ENCODE measurements around the gene TECR. TPM values are rescaled to one million over a fixed set of nuclear protein-coding genes. Genes with fewer than 3 reads are reported as not detected.

TECR gene
- total RNA-seq, 2 experiments from 2014 or later, result 217 to 232 TPM

DNA sequence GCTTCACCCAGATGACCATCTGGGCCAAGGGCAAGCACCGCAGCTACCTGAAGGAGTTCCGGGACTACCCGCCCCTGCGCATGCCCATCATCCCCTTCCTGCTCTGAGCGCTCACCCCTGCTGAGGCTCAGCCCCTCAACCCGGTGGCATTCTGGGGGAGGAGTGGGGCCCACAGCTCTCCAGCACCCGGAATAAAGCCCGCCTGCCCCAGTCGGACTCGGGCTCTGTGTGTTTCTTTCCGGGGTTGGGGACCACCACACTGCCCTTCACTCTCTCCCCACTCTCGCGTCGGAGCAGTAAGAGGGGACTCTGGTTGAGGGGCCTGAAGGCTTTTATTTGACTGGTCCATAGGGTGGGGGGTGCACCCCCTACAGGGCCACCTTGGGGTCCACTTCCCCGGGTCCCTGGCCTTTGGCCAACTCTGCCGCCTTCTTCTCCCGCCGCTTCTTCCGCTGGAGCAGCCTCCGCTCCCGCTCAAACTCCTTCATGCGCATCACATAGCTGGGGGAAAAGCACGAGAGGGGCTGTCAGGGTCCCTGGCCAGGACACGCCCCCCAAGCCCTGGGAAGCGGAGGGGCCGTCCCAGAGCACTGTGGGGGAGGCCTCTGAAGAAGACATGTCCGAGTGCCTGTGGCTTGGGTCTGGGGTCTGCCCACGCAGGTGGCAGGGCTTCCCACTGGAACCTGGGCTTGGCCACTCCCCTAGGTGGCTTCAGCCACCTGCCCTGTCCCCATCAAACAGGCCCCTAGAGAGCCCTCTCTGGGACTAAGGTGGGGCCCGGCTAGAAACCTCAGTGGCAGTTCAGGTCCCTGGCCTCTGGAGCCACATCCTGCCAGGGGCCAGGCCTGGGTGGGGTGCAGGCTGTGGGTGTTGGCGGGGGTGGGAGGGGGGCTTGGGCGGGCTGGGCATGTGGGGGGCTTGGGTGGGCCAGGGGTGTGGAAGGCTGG lies 36.6 kb downstream of the TECR start:
- H3K4me3 Mint-ChIP-seq, result no peak overlapping the region
- no peak for TF ChIP-seq CTCF (IDR thresholded peaks at IDR 0.05)
- ChIA-PET POLR2A (no interaction called here), CTCF (interaction anchor here (3.8 kb wide), 1 partner anchor 9 kb away, joined by 18 read pairs; no protein-coding TSS in a partner anchor)
- Histone ChIP-seq H3K4me3 (ENCODE audit: low read length) (no peak overlapping the region), H3K9me3 (ENCODE audit: control insufficient read depth in 1 of 2, insufficient read depth in 1 of 2, low read length in 2 of 2) (no peaks in the 10 kb centered on the region), H3K36me3 (ENCODE audit: insufficient read depth, low read length) (peaks cover 44% of the 10 kb centered on the region), H3K4me1 (ENCODE audit: insufficient read depth, low read length) (peaks cover 39% of the 10 kb centered on the region), H3K27ac (ENCODE audit: low read depth in 1 of 2, low read length in 2 of 2) (no peak overlapping the region), H3K27me3 (ENCODE audit: control insufficient read depth in 1 of 2, insufficient read depth in 2 of 2, low read length in 2 of 2) (no peaks in the 10 kb centered on the region)
- H3K9me3 Mint-ChIP-seq, result no peaks in the 10 kb centered on the region
- peak in 1 of 14 experiments; percentile 31 for DNase-seq
- ATAC-seq (ENCODE audit: poor library complexity), result no peak
- H3K27me3 Mint-ChIP-seq, result no peaks in the 10 kb centered on the region
- no peak overlapping the region for H3K27ac Mint-ChIP-seq
- H3K4me1 Mint-ChIP-seq (ENCODE audit: low read depth), result peaks cover 23% of the 10 kb centered on the region
- intact Hi-C loops (cut with DNase I, micrococcal nuclease), result no loop called here
- peaks cover 40% of the 10 kb centered on the region for H3K36me3 Mint-ChIP-seq (ENCODE audit: low read depth)

DNA sequence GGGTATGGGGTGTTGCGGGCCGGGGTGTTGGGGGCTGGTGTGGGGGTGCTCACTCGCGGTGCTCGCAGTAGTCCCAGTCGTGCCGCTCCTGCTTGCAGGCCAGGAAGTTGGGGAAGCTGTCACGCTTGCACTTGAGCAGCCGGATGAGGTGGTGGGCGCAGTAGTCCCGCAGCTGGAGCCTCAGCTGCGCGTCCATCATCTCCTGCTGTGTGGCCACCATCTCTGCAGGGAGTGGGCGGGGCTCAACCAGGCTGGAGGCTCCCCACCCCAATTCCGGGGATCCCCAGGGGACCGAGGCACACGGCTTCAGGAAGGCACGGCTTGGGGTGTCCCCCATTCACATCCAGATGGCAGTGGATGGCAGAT lies 37.3 kb downstream of the TECR start:
- POLR2A ChIA-PET, result no interaction called here
- H3K36me3 Mint-ChIP-seq (ENCODE audit: low read depth), result peaks cover 43% of the 10 kb centered on the region

DNA sequence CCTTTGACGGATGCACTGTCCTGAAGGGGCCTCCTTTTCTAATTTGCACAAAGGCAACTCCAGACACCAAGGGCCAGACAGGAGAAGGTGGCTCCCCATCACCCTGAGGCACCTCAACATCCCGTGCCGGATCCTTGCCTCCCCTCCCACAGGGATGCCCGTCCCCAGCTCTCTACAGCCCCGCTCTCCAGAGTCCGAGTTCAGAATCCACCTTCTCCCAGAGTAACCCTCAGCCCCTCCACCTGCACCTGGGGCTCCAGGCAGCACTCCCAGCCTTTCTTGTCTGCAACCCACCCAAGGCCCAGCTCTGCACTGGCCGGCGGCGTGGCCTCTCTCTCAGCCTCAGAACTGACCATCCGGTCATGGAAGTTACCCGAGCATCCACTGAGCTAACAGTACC lies 37.7 kb downstream of the TECR start:
- Histone ChIP-seq H3K27me3 (ENCODE audit: control insufficient read depth in 1 of 2, insufficient read depth in 2 of 2, low read length in 2 of 2) (no peaks in the 10 kb centered on the region), H3K27ac (ENCODE audit: low read depth in 1 of 2, low read length in 2 of 2) (peak overlapping the region in 1 of 2 donors; percentile 34), H3K4me3 (ENCODE audit: low read length) (no peak overlapping the region), H3K4me1 (ENCODE audit: insufficient read depth, low read length) (peaks cover 38% of the 10 kb centered on the region), H3K36me3 (ENCODE audit: insufficient read depth, low read length) (peaks cover 41% of the 10 kb centered on the region), H3K9me3 (ENCODE audit: control insufficient read depth in 1 of 2, insufficient read depth in 1 of 2, low read length in 2 of 2) (no peaks in the 10 kb centered on the region)
- ChIA-PET POLR2A (no interaction called here), CTCF (interaction anchor here (3.8 kb wide), 1 partner anchor 10 kb away, joined by 18 read pairs; no protein-coding TSS in a partner anchor)
- H3K4me1 Mint-ChIP-seq (ENCODE audit: low read depth), result peaks cover 33% of the 10 kb centered on the region
- H3K27ac Mint-ChIP-seq, result peak overlapping the region; percentile 64
- DNase-seq (no peak), ATAC-seq (ENCODE audit: poor library complexity) (no peak)
- no peaks in the 10 kb centered on the region for H3K9me3 Mint-ChIP-seq
- peaks cover 46% of the 10 kb centered on the region for H3K36me3 Mint-ChIP-seq (ENCODE audit: low read depth)
- H3K27me3 Mint-ChIP-seq, result no peaks in the 10 kb centered on the region
- H3K4me3 Mint-ChIP-seq, result peak overlapping the region; percentile 46
- intact Hi-C loops (cut with DNase I, micrococcal nuclease), result no loop called here
- no peak for TF ChIP-seq CTCF (IDR thresholded peaks at IDR 0.05)

More for the DNA sequence above, 37.3 kb downstream of the TECR start:
- H3K27ac Mint-ChIP-seq, result no peak overlapping the region
- H3K4me3 Mint-ChIP-seq, result peak overlapping the region; percentile 46
- H3K27me3 Mint-ChIP-seq, result no peaks in the 10 kb centered on the region
- H3K36me3 ChIP-seq (ENCODE audit: insufficient read depth, low read length), result peaks cover 44% of the 10 kb centered on the region
- H3K4me1 ChIP-seq (ENCODE audit: insufficient read depth, low read length), result peaks cover 40% of the 10 kb centered on the region
- no peak for TF ChIP-seq CTCF (IDR thresholded peaks at IDR 0.05)
- H3K9me3 ChIP-seq (ENCODE audit: control insufficient read depth in 1 of 2, insufficient read depth in 1 of 2, low read length in 2 of 2), result no peaks in the 10 kb centered on the region
- peaks cover 30% of the 10 kb centered on the region for H3K4me1 Mint-ChIP-seq (ENCODE audit: low read depth)
- no peak for ATAC-seq (ENCODE audit: poor library complexity)
- CTCF ChIA-PET, result interaction anchor here (3.8 kb wide), 1 partner anchor 10 kb away, joined by 18 read pairs; no protein-coding TSS in a partner anchor
- H3K27ac ChIP-seq (ENCODE audit: low read depth in 1 of 2, low read length in 2 of 2), result no peak overlapping the region
- intact Hi-C loops (cut with DNase I, micrococcal nuclease), result no loop called here
- DNase-seq, result peak in 2 of 14 experiments; percentile 36 to 51
- H3K9me3 Mint-ChIP-seq, result no peaks in the 10 kb centered on the region
- H3K4me3 ChIP-seq (ENCODE audit: low read length), result no peak overlapping the region
- H3K27me3 ChIP-seq (ENCODE audit: control insufficient read depth in 1 of 2, insufficient read depth in 2 of 2, low read length in 2 of 2), result no peaks in the 10 kb centered on the region

All from CD4-positive, alpha-beta T cell (primary cell).